GM12873 (cell line): Measurements from ENCODE around the gene IRF2.

Experiments
- TF ChIP-seq, protein P1 (sequence below): IDR thresholded peaks from 2 replicates; pipeline ENCODE4 v1.5.1; 2012; ENCODE audit warnings: low read depth, mild to moderate bottlenecking, moderate library complexity, low read length, control low read depth; ENCODE audit not compliant: insufficient read depth; ENCODE audit errors: missing control alignments

The IRF2 gene

DNA sequence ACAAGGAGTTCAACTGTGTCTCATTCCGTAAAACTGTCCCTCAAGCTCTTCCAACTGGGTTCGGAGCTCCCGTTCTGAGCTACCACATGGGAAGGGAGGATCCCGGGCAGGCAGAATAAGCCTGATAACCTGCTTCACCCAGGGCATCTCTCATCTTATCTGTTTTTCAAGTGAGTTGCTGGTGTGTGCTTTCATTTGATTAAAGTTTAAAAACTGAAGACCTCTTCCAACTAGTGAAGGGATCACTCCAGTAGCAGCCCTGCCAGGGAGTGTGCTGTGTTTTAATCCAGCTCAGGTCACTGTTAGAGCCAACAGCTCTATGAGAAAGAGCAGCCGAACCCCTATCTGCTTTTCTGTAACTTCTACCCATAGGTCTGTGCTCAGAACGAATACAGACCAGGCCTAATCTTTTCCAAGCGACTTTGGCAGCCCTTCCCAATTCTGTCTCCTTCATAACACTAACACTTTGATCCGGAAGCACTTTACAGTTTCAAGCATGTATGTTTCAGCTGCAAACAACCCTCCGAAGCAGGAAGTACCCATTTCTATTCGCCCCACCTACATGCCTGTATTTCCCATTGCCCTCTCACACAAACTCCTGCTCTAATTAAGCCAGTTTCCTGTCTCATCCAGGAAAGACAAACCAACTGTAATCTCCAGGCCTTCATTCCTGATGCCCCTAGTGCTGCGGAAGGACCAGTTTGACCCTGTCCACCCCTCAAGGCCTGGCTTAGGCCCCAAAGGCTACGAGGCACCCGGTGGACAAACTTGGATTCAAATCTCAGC, 60.9 kb downstream of the IRF2 start:
- TF ChIP-seq, protein P1, sequence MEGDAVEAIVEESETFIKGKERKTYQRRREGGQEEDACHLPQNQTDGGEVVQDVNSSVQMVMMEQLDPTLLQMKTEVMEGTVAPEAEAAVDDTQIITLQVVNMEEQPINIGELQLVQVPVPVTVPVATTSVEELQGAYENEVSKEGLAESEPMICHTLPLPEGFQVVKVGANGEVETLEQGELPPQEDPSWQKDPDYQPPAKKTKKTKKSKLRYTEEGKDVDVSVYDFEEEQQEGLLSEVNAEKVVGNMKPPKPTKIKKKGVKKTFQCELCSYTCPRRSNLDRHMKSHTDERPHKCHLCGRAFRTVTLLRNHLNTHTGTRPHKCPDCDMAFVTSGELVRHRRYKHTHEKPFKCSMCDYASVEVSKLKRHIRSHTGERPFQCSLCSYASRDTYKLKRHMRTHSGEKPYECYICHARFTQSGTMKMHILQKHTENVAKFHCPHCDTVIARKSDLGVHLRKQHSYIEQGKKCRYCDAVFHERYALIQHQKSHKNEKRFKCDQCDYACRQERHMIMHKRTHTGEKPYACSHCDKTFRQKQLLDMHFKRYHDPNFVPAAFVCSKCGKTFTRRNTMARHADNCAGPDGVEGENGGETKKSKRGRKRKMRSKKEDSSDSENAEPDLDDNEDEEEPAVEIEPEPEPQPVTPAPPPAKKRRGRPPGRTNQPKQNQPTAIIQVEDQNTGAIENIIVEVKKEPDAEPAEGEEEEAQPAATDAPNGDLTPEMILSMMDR: no peak

DNA sequence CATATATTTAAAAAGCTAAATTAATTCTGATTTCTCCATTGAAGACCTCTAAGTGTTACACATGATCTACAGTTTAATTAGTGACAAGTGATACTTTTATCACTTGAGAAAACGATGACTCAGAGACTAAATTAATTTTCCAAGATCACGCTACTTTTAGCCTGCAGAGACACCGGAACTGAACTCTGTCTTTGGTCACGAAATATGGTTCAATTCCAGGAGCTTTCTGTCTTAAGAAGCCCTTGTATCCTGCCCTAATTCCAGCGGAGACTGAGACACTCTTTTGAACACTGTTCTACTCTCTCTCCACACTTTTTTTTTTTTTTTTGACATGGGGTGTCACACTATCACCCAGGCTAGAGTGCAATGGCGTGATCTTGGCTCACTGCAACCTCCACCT, 63.6 kb downstream of the IRF2 start:
- TF ChIP-seq, protein P1: no peak

DNA sequence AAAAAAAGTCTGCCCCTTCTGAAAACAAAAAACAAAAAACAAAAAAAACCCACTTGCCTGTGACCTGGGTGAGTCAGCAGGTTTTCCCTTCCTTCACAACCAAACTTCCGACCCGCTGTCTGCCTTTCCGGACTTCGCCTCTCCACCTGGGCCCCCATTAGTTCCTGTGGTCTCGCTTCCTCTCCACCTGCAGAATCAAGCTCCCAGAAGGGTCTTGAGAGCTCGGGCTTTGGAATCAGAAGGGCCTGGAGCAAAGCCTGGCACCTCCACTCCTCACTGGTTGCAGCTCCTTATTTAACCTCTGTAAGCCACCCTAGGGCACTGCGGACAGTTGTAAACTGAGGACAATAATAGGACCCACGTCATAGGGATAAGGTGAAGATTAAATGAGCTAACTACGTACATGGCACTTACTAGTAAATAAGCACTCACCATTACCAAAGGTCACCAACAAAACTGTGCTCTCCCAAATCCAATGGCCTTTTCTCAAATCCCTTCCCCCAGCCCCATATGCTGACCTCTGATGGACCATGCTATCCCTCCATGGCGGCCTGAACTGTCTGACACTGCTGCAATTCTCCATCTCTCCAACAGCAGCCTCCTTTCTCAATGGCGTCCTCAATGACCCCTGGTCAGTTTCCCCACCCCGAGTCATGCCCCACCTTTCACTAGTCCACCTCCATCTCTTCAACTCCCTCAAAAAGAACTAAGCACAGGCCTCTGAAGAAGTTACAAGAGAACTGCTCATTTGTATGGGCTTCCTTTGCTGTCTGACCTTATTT, 64.2 kb downstream of the IRF2 start:
- TF ChIP-seq, protein P1: no peak

DNA sequence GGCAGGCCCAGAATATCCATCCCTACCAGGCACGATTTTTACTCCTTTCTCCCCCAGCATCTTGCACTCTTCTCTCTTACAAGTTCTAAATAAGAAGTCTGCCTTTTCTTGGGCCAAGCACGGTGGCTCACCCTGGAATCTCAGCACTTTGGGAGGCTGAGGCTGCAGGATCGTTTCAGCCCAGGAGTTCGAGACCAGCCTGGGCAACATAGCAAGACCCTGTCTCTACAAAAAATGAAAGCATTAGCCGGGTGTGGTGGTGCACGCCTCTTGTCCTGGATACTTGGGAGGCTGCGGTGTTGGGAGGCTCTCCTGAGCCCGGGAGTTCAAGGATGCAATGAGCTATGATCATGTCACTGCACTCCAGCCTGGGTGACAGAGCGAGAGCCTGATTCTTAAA, 64.8 kb downstream of the IRF2 start:
- TF ChIP-seq, protein P1: no peak

DNA sequence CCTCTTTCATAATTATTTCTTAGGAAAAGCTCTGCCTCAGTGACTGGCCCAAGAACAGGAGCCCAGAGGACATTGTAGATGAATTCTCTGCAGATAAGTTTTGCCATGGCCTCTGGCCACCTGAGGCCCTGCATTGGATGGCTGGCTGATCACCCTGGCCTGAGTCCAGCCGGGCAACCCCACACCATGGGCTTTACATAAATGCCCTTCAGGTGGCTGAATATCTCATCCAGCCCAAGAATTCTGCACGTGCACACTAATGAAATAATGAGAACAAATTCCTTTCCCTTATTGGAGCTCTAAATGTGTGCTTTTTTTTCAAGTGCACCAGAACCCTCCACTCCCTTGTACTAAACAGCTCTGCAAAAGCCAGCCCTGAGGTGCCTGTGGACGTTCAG, 65.7 kb downstream of the IRF2 start:
- TF ChIP-seq, protein P1: no peak

DNA sequence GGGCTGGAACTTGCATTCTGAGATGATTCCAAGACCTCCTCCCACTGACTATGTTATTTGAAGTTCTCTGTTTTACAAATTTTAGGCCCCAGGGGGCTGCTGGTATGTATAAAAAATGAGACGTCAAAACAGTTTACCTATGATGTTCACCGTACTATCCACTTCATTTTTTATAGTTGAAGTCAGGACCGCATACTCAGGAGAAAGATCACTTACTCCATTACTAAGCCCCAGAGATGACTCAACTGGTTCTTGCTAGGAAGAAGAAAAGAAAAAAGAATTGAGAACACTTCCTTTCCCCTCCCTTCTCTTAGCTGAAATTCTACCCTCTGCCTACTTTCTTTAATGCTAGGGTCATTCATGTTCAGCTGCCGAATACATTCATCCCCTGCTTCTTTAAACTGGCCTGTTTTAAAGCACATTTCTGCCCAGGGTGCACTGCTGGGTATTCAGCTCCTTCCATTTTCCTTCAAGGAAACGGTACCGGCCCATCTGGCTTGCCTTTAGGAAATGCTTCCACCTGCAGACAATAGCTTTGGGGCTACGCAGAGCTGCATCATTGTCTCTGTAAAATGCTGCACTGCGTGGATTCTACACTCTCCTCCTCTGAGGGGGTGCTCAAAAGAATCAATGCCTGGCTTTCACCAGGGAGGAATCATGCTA, 66.2 kb downstream of the IRF2 start:
- TF ChIP-seq, protein P1: no peak

DNA sequence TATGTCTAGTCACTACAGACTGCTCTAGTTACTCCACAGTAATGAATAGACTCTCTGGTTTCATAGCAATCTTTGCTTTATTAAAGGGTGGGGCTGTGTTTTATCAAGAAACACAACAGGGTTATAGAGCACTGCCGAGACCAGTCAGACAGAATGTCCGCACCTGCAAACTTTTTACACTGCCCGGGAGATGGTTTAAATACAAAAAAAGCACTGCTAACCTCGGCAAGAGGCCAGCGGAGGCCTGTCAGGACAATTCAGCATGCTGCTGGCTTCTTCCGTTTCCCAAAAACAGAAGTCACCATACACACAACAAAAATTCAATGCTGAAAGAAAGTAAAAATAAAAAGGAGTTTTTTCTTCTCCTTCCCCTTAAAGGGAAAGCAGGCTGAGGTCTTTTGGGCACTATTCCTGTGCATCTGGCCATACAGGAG, 67.4 kb downstream of the IRF2 start:
- TF ChIP-seq, protein P1: no peak
